ENCODE results near the gene EXOSC9.

The EXOSC9 gene

DNA sequence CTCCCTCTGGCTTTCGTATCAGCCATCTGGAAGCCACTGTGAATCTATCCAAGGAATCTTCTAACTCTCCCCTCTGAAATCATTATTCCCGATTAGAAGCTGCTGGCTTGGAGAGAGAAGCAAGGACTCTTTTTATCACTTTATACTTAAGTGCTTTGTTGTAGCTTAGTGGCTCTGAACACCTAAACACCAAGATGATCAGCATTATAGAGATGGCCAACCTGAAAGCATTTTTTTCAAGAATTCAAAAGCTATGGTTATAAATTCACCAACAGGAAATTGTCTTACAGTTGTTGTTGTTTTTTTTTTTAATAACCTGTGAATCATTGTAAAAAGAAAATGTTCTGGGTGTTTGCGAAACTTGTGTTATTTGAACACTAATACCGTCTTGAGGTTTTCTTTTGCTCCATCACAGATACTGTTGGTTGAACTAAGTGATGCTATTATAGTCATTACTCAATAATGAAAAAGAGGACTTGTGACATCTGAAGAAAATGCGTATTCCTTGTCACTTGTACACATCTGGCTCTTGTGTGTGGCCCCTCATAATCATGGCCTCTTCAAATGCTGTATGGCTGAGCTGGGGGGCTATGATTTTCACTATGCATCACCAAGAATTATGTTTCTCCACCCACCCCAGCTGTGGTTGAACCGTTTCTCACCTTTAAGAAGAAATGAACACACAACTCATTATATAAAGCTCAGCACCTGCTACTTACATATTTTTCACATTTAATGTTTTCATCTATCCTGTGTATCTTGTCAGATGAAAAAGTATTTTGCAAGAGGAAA is 24.3 kb upstream of the EXOSC9 start:
- TF ChIP-seq JUND (IDR thresholded peaks at IDR 0.05; ENCODE audit: low read depth) = no peak
- no peak for DNase-seq (ENCODE audit: low read depth in 1 of 2, low spot score in 1 of 2)
- in situ Hi-C loops (cut with HindIII; ENCODE audit: low pct_unique_long_range_greater_than_20kb, low sequenced_read_pairs) = no loop called here

DNA sequence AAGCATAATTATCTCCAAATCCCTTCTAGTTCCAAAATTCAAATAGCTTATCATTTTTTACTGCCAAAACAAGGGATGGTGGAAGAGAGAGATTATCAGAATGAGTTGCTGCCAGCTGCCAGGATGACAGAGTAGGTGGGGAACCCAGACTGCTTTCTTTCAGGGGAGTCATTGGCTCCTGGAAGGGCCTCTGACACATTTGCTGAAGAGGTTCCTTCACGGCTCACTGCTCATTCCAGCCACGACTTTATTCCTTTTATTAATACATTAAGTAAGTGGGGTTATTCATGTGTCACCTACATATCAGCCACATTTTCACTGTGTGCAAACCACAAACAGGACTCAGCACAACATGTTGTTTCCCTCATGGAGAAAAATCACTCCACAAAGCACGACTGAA is 23.5 kb upstream of the EXOSC9 start:
- in situ Hi-C loops (cut with HindIII; ENCODE audit: low pct_unique_long_range_greater_than_20kb, low sequenced_read_pairs) = no loop called here

DNA sequence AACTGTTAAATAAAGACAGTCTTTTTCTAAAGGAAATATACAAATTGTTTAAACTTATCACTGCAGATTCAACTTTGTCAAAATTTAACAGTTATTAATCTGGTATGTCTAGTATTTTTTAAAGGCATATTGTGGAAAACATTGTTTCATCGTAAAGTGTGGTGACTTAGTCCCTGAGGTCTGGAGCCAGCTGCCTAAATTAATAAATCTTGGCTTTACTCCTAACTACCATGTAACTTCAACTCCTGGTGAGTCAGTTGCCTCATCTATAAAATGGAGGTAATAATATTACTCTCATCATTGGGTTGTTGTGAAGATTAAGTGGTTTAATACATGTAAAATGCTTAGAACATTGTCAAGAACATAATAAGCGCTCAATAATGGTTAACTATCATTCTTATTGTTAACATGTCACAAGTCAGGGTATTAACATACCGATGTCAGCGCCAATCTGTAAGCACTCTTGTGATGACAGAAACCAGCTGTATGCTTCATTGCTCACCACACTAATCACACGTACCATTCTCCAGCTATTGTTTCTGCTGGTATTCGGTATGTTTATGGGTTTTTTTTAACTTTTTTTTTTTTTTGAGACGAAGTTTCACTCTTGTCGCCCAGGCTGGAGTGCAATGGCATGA is 22.0 kb upstream of the EXOSC9 start:
- in situ Hi-C loops (cut with HindIII; ENCODE audit: low pct_unique_long_range_greater_than_20kb, low sequenced_read_pairs) = no loop called here
- TF ChIP-seq JUND (IDR thresholded peaks at IDR 0.05; ENCODE audit: low read depth) = no peak
- DNase-seq (ENCODE audit: low read depth in 1 of 2, low spot score in 1 of 2) = no peak

More for the DNA sequence above, 23.5 kb upstream of the EXOSC9 start:
- no peak for DNase-seq (ENCODE audit: low read depth in 1 of 2, low spot score in 1 of 2)
- TF ChIP-seq JUND (IDR thresholded peaks at IDR 0.05; ENCODE audit: low read depth) = no peak

DNA sequence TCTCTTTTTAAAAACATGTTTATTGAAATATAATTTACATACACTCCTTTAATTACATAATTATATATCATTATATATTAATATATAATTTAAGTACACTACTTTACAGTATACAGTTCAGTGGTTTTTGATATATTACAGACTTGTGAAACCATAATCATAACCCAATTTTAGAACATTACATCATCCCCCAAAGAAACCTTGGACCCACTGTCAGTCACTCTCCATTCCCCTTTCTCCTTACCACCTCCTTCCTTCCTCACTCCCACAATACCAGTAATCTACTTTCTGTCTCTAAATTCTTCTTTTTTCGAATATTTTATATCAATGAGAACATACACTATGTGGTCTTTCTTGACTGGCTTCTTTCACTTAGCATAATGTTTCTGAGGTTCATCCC is 17.9 kb upstream of the EXOSC9 start:
- TF ChIP-seq JUND (IDR thresholded peaks at IDR 0.05; ENCODE audit: low read depth) = no peak
- no peak for DNase-seq (ENCODE audit: low read depth in 1 of 2, low spot score in 1 of 2)
- in situ Hi-C loops (cut with HindIII; ENCODE audit: low pct_unique_long_range_greater_than_20kb, low sequenced_read_pairs) = no loop called here

GRCh38 chr4:121784401-121784800 is 16.7 kb upstream of the EXOSC9 start:
- no peak for DNase-seq (ENCODE audit: low read depth in 1 of 2, low spot score in 1 of 2)
- in situ Hi-C loops (cut with HindIII; ENCODE audit: low pct_unique_long_range_greater_than_20kb, low sequenced_read_pairs) = no loop called here
- TF ChIP-seq JUND (IDR thresholded peaks at IDR 0.05; ENCODE audit: low read depth) = no peak

- DNase-seq (ENCODE audit: low read depth in 1 of 2, low spot score in 1 of 2) = peak in 1 of 2 experiments; percentile 53
- TF ChIP-seq JUND (IDR thresholded peaks at IDR 0.05; ENCODE audit: low read depth) = no peak
- in situ Hi-C loops (cut with HindIII; ENCODE audit: low pct_unique_long_range_greater_than_20kb, low sequenced_read_pairs) = no loop called here
Observed at GRCh38 chr4:121784975-121785374, 16.1 kb upstream of the EXOSC9 start.

GRCh38 chr4:121785479-121785878 is 15.6 kb upstream of the EXOSC9 start:
- in situ Hi-C loops (cut with HindIII; ENCODE audit: low pct_unique_long_range_greater_than_20kb, low sequenced_read_pairs) = no loop called here
- no peak for TF ChIP-seq JUND (IDR thresholded peaks at IDR 0.05; ENCODE audit: low read depth)
- DNase-seq (ENCODE audit: low read depth in 1 of 2, low spot score in 1 of 2) = peak in 1 of 2 experiments; percentile 19

DNA sequence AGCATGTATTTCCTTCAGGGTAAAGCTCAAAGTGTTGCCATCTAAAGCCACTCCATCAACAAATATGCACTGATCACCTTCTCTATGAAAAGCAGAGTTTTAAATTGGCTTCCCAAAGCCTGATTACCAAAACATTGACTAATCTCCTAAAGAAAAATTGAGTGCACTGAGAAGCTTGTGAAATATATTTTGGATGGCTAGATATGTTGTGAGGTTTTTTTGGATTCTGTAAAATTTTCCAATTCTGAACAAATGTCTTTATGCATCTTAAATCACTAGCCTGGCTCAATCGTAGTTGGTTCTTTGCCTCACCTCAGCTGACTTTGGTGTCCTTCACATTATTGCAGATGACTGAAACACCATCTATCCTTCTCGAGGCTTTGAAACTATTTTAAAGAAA is 14.9 kb upstream of the EXOSC9 start:
- DNase-seq (ENCODE audit: low read depth in 1 of 2, low spot score in 1 of 2) = no peak
- no peak for TF ChIP-seq JUND (IDR thresholded peaks at IDR 0.05; ENCODE audit: low read depth)
- in situ Hi-C loops (cut with HindIII; ENCODE audit: low pct_unique_long_range_greater_than_20kb, low sequenced_read_pairs) = no loop called here

DNA sequence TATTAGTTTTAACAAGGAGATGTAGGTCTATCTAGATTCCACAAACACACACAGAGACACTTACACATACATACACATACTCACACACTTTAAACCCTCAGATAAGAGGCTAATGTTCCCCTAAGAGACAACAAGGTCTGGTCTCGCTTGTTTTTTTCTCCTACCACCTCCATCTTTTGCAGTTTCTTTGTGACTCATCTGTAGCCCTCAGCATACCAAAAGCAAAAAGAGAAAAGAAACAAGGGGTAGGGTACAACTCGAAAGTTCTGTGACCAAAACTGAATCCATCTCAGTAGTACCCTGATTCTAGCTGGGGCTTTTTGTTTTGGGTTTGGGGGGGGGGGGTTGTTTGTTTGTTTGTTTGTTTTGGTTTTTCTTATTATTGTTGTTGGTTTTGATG is 12.2 kb upstream of the EXOSC9 start:
- in situ Hi-C loops (cut with HindIII; ENCODE audit: low pct_unique_long_range_greater_than_20kb, low sequenced_read_pairs) = no loop called here
- no peak for TF ChIP-seq JUND (IDR thresholded peaks at IDR 0.05; ENCODE audit: low read depth)
- DNase-seq (ENCODE audit: low read depth in 1 of 2, low spot score in 1 of 2) = no peak

DNA sequence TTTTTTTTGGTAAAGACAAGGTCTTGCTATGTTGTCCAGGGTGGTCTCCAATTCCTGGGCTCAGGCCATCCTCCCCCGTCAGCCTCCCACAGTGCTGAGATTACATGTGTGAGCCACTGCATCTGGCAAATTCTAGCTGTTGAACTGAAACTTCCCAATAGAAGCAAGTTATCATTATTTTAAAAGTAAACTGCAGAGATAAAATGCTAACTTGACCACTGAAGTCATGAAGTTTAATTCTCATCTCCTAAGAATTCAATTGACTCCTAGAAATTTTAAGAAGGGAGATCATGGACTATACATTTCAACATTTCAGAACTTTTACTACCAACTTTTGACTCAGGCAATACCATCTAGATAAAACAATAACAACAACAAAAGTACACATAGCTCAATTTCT is 11.7 kb upstream of the EXOSC9 start:
- no peak for DNase-seq (ENCODE audit: low read depth in 1 of 2, low spot score in 1 of 2)
- in situ Hi-C loops (cut with HindIII; ENCODE audit: low pct_unique_long_range_greater_than_20kb, low sequenced_read_pairs) = no loop called here
- no peak for TF ChIP-seq JUND (IDR thresholded peaks at IDR 0.05; ENCODE audit: low read depth)

DNA sequence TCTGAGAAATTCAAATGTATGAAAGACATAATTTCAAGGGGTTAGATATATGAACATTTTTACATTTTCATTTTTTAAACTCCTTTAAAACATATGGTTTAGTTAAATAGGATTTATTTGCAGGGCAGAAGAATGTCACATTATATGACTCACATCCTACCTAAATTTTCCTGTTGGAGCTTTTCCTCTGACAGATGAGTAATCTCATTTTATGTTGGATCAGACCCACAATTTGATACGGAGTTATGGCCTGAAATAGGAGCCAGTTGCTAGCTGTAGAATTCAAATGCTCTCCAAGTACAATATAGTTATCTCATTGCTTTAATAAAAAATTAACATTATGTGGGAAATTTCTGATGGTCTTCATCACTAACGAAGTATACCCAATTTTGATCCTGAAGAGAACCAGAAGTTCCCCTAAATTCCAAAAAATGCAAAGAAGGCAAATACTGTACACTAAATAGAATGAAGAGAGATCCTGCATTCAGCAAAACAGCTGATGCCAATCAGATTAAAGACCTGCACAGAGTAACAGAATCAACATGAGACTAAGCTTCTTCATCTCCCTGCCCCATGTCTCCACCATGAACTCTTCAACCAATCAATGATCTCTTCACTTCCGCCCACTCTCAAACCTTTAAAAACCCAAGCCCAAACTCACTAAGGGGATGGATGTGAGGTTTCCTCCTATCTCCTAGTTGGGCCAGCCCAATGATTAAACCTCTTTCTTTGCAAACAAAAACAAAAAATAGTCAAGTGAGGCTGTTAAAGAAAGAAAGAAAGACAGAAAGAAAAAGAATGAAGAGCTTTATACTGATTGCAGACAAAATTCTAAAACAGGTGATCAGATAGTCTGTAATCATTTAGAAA is 10.9 kb upstream of the EXOSC9 start:
- no peak for DNase-seq (ENCODE audit: low read depth in 1 of 2, low spot score in 1 of 2)
- no peak for TF ChIP-seq JUND (IDR thresholded peaks at IDR 0.05; ENCODE audit: low read depth)
- in situ Hi-C loops (cut with HindIII; ENCODE audit: low pct_unique_long_range_greater_than_20kb, low sequenced_read_pairs) = no loop called here

- no peak for DNase-seq (ENCODE audit: low read depth in 1 of 2, low spot score in 1 of 2)
- no peak for TF ChIP-seq JUND (IDR thresholded peaks at IDR 0.05; ENCODE audit: low read depth)
Observed at GRCh38 chr4:121790976-121791375, 10.1 kb upstream of the EXOSC9 start.

DNA sequence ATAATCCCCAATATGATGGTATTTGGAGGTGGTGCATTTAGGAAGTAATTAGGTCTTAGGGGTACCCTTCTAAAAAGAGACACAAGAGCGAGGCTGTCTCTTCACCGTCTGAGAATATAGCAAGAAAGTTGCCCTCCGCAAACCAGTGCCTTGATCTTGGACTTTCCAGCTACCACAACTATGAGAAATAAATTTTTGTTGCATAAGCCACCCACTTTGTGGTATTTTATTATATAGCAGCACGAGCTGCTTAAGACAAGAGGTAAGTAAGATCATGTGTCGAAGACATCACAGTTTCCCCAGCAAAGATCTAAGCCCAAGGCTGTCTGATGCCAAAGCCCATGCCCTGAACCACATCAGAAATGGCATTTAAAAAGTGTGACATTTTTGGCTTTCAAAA is 9.6 kb upstream of the EXOSC9 start:
- DNase-seq (ENCODE audit: low read depth in 1 of 2, low spot score in 1 of 2) = no peak
- in situ Hi-C loops (cut with HindIII; ENCODE audit: low pct_unique_long_range_greater_than_20kb, low sequenced_read_pairs) = no loop called here
- no peak for TF ChIP-seq JUND (IDR thresholded peaks at IDR 0.05; ENCODE audit: low read depth)

More at GRCh38 chr4:121790976-121791375, 10.1 kb upstream of the EXOSC9 start:
- in situ Hi-C loops (cut with HindIII; ENCODE audit: low pct_unique_long_range_greater_than_20kb, low sequenced_read_pairs) = no loop called here

Data from T47D (cell line).